ENCODE results near the gene OR51V1.
"Not testable (repeated sequence)": the region's sequence is repeated elsewhere in the genome, so short reads cannot be mapped to it uniquely, and the experiment has no call there.

The OR51V1 gene, protein sequence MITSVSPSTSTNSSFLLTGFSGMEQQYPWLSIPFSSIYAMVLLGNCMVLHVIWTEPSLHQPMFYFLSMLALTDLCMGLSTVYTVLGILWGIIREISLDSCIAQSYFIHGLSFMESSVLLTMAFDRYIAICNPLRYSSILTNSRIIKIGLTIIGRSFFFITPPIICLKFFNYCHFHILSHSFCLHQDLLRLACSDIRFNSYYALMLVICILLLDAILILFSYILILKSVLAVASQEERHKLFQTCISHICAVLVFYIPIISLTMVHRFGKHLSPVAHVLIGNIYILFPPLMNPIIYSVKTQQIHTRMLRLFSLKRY

GRCh38 chr11:5200582-5200981 lies at the start of gene OR51V1:
Gene OR51V1, minus strand, starts transcription at chr11:5200682. Its CDS starts 0 bp downstream, at chr11:5200682.
- Histone ChIP-seq H3K27ac (no peak within 1 kb of the TSS), H3K9me3 (no peaks in the 10 kb centered on the region), H3K27me3 (no peaks in the 10 kb centered on the region), H3K36me3 (no peaks in the 10 kb centered on the region), H3K4me1 (ENCODE audit: control insufficient read depth in 1 of 2, insufficient read depth in 1 of 2, low read depth in 1 of 2, low read length in 1 of 2) (no peaks in the 10 kb centered on the region), H3K4me3 (ENCODE audit: low read depth in 1 of 2, low read length in 1 of 2) (no peak within 1 kb of the TSS)
- TF ChIP-seq, protein P1, sequence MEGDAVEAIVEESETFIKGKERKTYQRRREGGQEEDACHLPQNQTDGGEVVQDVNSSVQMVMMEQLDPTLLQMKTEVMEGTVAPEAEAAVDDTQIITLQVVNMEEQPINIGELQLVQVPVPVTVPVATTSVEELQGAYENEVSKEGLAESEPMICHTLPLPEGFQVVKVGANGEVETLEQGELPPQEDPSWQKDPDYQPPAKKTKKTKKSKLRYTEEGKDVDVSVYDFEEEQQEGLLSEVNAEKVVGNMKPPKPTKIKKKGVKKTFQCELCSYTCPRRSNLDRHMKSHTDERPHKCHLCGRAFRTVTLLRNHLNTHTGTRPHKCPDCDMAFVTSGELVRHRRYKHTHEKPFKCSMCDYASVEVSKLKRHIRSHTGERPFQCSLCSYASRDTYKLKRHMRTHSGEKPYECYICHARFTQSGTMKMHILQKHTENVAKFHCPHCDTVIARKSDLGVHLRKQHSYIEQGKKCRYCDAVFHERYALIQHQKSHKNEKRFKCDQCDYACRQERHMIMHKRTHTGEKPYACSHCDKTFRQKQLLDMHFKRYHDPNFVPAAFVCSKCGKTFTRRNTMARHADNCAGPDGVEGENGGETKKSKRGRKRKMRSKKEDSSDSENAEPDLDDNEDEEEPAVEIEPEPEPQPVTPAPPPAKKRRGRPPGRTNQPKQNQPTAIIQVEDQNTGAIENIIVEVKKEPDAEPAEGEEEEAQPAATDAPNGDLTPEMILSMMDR (IDR thresholded peaks at IDR 0.05), result no peak

DNA sequence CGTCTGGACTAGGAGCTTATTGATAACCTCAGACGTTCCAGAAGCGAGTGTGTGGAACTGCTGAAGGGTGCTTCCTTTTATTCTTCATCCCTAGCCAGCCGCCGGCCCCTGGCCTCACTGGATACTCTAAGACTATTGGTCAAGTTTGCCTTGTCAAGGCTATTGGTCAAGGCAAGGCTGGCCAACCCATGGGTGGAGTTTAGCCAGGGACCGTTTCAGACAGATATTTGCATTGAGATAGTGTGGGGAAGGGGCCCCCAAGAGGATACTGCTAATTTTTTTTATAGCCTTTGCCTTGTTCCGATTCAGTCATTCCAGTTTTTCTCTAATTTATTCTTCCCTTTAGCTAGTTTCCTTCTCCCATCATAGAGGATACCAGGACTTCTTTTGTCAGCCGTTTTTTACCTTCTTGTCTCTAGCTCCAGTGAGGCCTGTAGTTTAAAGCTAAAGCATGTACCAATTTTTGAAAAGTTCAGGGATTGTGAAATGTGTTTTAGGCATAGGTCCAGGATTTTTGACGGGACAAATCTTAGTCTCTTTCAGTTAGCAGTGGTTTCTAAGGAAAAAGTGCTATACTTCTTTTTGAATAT lies 49.4 kb upstream of the OR51V1 start, which contains the start of gene HBG1:
Gene HBG1 (minus strand): TSS at position 51 of the 590 bp plus-strand sequence. CDS start 53 bp downstream, outside the sequence.
- not testable (repeated sequence) for H3K27ac ChIP-seq; H3K9me3 ChIP-seq; H3K36me3 ChIP-seq; H3K4me1 ChIP-seq (ENCODE audit: control insufficient read depth in 1 of 2, insufficient read depth in 1 of 2, low read depth in 1 of 2, low read length in 1 of 2); H3K4me3 ChIP-seq (ENCODE audit: low read depth in 1 of 2, low read length in 1 of 2); H3K27me3 ChIP-seq

DNA sequence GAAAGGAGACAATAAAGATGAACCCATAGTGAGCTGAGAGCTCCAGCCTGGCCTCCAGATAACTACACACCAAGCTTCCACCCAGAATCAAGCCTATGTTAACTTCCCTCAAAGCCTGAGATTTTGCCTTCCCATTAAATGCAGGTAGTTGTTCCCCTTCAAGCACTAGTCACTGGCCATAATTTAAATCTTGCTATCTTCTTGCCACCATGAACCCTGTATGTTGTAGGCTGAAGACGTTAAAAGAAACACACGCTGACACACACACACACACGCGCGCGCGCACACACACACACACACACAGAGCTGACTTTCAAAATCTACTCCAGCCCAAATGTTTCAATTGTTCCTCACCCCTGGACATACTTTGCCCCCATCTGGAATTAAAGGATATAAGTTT lies 48.0 kb upstream of the OR51V1 start:
- not testable (repeated sequence) for H3K27me3 ChIP-seq; H3K9me3 ChIP-seq; H3K4me1 ChIP-seq (ENCODE audit: control insufficient read depth in 1 of 2, insufficient read depth in 1 of 2, low read depth in 1 of 2, low read length in 1 of 2); H3K4me3 ChIP-seq (ENCODE audit: low read depth in 1 of 2, low read length in 1 of 2); H3K27ac ChIP-seq; H3K36me3 ChIP-seq

- H3K36me3 ChIP-seq, result no peaks in the 10 kb centered on the region
- no peak overlapping the region for H3K4me3 ChIP-seq (ENCODE audit: low read depth in 1 of 2, low read length in 1 of 2)
- H3K27me3 ChIP-seq, result no peaks in the 10 kb centered on the region
- H3K27ac ChIP-seq, result no peak overlapping the region
- H3K9me3 ChIP-seq, result no peaks in the 10 kb centered on the region
- TF ChIP-seq, protein P1 (IDR thresholded peaks at IDR 0.05), result no peak
- H3K4me1 ChIP-seq (ENCODE audit: control insufficient read depth in 1 of 2, insufficient read depth in 1 of 2, low read depth in 1 of 2, low read length in 1 of 2), result no peaks in the 10 kb centered on the region
Measured at GRCh38 chr11:5247472-5248192, 47.1 kb upstream of the OR51V1 start.

GRCh38 chr11:5246772-5247471 lies 46.4 kb upstream of the OR51V1 start:
- TF ChIP-seq, protein P1 (IDR thresholded peaks at IDR 0.05), result no peak
- H3K27me3 ChIP-seq, result no peaks in the 10 kb centered on the region
- no peaks in the 10 kb centered on the region for H3K4me1 ChIP-seq (ENCODE audit: control insufficient read depth in 1 of 2, insufficient read depth in 1 of 2, low read depth in 1 of 2, low read length in 1 of 2)
- H3K36me3 ChIP-seq, result no peaks in the 10 kb centered on the region
- no peak overlapping the region for H3K4me3 ChIP-seq (ENCODE audit: low read depth in 1 of 2, low read length in 1 of 2)
- no peak overlapping the region for H3K27ac ChIP-seq
- H3K9me3 ChIP-seq, result no peaks in the 10 kb centered on the region

DNA sequence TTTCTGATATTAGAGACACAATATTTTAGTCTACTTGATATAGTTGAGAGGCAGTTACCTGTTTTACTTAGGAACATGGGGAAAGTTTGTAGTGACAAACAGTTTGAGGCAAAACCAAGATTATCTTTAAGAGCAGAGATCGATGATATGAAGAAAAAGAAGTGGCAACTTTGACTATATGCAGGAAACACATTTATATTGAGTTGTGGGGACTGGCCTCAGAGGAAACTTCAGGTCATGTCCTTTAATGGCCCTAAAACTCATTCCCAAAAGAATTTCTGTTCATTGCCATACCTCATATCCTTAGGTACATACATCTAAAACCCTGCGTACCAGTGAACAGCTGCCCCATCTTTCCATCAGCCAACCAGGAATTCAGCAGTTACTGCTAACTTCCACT lies 44.7 kb upstream of the OR51V1 start:
- Histone ChIP-seq H3K4me3 (ENCODE audit: low read depth in 1 of 2, low read length in 1 of 2) (no peak overlapping the region), H3K27me3 (no peaks in the 10 kb centered on the region), H3K27ac (no peak overlapping the region), H3K36me3 (no peaks in the 10 kb centered on the region), H3K4me1 (ENCODE audit: control insufficient read depth in 1 of 2, insufficient read depth in 1 of 2, low read depth in 1 of 2, low read length in 1 of 2) (no peaks in the 10 kb centered on the region), H3K9me3 (no peaks in the 10 kb centered on the region)
- TF ChIP-seq, protein P1 (IDR thresholded peaks at IDR 0.05), result no peak
